Measurements from ENCODE around the gene CLSTN2. TPM values are rescaled to one million over a fixed set of nuclear protein-coding genes. Genes with fewer than 3 reads are reported as not detected.

CLSTN2 gene
- total RNA-seq, 4 donors from 2014 or later, result 13.4 to 21.3 (median 19.4) TPM

DNA sequence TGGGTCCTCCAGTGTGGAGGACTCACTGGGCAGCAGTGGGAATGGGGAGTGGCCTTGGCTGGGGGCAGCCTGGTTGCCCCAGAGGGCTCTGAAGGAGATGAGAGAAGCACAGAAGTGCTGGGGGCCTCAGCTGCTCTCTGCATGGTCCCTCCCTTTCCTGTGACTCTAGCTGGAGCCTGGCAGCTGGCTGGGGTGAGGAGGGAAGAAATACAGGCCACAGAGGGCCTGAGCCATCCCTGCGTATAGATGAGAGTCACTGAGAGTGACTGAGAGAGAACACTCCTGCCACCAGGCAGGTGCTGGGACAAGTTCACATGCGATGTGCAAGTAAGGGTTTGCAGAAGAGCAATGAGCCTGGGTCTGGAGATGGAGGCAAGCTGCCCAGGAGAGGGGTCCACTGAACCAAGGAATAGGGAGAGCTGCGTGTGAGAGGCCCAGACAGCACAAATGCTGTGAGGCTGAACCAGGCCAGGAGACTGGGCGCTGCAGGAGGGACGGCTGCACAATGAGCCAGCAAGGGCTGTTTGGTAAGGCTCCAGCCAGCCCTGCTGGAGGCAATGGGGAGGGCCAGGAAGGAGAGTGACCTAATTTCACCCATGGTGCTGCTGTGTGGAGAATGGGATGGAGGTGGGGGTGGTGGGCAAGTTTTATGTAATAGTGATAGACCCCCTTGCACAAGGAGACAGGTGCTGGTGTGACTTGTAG, 87.2 kb downstream of the CLSTN2 start:
- Histone ChIP-seq H3K27me3 (no peaks in the 10 kb centered on the region), H3K36me3 (no peaks in the 10 kb centered on the region), H3K27ac (no peak overlapping the region), H3K4me1 (peaks cover 0 to 11% (median 0%) of the 10 kb centered on the region in 4 donors), H3K9me3 (no peaks in the 10 kb centered on the region), H3K4me3 (no peak overlapping the region)
- DNase-seq (ENCODE audit: low spot score in 2 of 2), result no peak
- 65 to 70% methylated on average over 5 of the region's 5 CpGs for WGBS, 2 donors
- TF ChIP-seq, protein P1, sequence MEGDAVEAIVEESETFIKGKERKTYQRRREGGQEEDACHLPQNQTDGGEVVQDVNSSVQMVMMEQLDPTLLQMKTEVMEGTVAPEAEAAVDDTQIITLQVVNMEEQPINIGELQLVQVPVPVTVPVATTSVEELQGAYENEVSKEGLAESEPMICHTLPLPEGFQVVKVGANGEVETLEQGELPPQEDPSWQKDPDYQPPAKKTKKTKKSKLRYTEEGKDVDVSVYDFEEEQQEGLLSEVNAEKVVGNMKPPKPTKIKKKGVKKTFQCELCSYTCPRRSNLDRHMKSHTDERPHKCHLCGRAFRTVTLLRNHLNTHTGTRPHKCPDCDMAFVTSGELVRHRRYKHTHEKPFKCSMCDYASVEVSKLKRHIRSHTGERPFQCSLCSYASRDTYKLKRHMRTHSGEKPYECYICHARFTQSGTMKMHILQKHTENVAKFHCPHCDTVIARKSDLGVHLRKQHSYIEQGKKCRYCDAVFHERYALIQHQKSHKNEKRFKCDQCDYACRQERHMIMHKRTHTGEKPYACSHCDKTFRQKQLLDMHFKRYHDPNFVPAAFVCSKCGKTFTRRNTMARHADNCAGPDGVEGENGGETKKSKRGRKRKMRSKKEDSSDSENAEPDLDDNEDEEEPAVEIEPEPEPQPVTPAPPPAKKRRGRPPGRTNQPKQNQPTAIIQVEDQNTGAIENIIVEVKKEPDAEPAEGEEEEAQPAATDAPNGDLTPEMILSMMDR (IDR thresholded peaks at IDR 0.05), result no peak
- no peak for TF ChIP-seq EP300 (IDR thresholded peaks at IDR 0.05)
- TF ChIP-seq POLR2A (IDR thresholded peaks at IDR 0.05), result no peak

- peaks cover 0 to 11% (median 0%) of the 10 kb centered on the region in 4 donors for H3K4me1 ChIP-seq
- H3K27ac ChIP-seq, result no peak overlapping the region
- TF ChIP-seq, protein P1 (IDR thresholded peaks at IDR 0.05), result no peak
- TF ChIP-seq POLR2A (IDR thresholded peaks at IDR 0.05) (no peak), EP300 (IDR thresholded peaks at IDR 0.05) (no peak)
- H3K27me3 ChIP-seq, result no peaks in the 10 kb centered on the region
- no peak for DNase-seq (ENCODE audit: low spot score in 2 of 2)
- H3K36me3 ChIP-seq, result no peaks in the 10 kb centered on the region
- WGBS, 2 donors, result 52 to 53% methylated on average over 12 of the region's 12 CpGs
- H3K9me3 ChIP-seq, result no peaks in the 10 kb centered on the region
- no peak overlapping the region for H3K4me3 ChIP-seq
Observed at GRCh38 chr3:140023616-140024530, 88.9 kb downstream of the CLSTN2 start.

DNA sequence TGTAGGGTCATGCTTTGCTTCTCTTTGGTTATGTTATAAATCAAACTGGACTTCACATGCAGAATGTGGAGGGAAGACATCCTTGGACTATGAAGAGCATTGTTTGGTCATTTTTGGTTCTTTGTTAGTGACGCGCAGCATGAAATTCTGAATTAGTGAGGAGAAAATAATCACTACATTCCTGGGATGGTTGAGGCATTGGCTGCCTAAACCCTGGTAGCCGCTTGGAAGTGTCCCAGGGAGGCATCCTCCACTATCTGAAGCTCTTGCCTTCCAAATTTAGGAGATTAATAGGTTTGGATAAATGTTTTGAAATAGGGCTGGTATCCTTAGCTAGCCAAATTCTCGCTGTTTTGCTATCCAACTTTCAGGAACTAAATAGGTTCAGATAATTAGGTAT, 96.2 kb downstream of the CLSTN2 start:
- Histone ChIP-seq H3K9me3 (no peaks in the 10 kb centered on the region), H3K36me3 (no peaks in the 10 kb centered on the region), H3K4me1 (no peaks in the 10 kb centered on the region), H3K4me3 (no peak overlapping the region), H3K27me3 (no peaks in the 10 kb centered on the region), H3K27ac (no peak overlapping the region)
- TF ChIP-seq EP300 (IDR thresholded peaks at IDR 0.05) (no peak), POLR2A (IDR thresholded peaks at IDR 0.05) (no peak)
- TF ChIP-seq, protein P1 (IDR thresholded peaks at IDR 0.05), result no peak
- WGBS, 2 donors, result 58 to 64% methylated on average over 4 of the region's 4 CpGs
- DNase-seq (ENCODE audit: low spot score in 2 of 2), result no peak

DNA sequence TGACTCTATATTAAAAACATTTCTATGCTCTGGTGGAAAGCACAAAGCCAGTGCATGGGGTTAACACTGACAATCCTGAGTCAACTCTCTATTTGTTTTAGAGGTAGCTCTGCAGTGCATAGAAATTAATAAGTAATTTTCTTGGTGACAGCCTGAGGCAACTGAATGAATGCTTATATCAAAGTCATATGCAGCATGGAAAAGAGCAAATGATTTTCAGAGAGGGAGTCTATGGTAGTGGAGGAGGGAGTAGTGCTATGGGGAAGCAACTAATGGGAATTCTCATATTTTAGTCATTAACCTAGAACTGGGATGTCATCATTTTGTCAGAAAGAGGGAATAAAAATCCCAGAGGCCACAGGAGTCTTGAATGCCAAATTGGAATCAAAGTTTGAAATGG, 99.1 kb downstream of the CLSTN2 start:
- Histone ChIP-seq H3K27ac (no peak overlapping the region), H3K9me3 (no peaks in the 10 kb centered on the region)
- TF ChIP-seq, protein P1 (IDR thresholded peaks at IDR 0.05), result no peak
- TF ChIP-seq EP300 (IDR thresholded peaks at IDR 0.05), result no peak
- no peak for TF ChIP-seq POLR2A (IDR thresholded peaks at IDR 0.05)

GRCh38 chr3:140035871-140036270, 100.9 kb downstream of the CLSTN2 start:
- H3K4me1 ChIP-seq, result no peaks in the 10 kb centered on the region
- no peaks in the 10 kb centered on the region for H3K36me3 ChIP-seq
- no peak overlapping the region for H3K27ac ChIP-seq
- no peak for TF ChIP-seq EP300 (IDR thresholded peaks at IDR 0.05)
- TF ChIP-seq, protein P1 (IDR thresholded peaks at IDR 0.05), result no peak
- no peak for TF ChIP-seq POLR2A (IDR thresholded peaks at IDR 0.05)
- DNase-seq (ENCODE audit: low spot score in 2 of 2), result no peak
- 56 to 68% methylated on average over 2 of the region's 2 CpGs for WGBS, 2 donors
- H3K4me3 ChIP-seq, result no peak overlapping the region
- H3K27me3 ChIP-seq, result no peaks in the 10 kb centered on the region
- H3K9me3 ChIP-seq, result no peaks in the 10 kb centered on the region

More for the DNA sequence above, 99.1 kb downstream of the CLSTN2 start:
- H3K36me3 ChIP-seq, result no peaks in the 10 kb centered on the region
- no peaks in the 10 kb centered on the region for H3K27me3 ChIP-seq
- H3K4me3 ChIP-seq, result no peak overlapping the region
- no peak for DNase-seq (ENCODE audit: low spot score in 2 of 2)
- H3K4me1 ChIP-seq, result no peaks in the 10 kb centered on the region

Measured in tibial nerve (tissue), 4 donors.